T-helper 1 cell (primary cell): ENCODE data around the gene CDY1.
"Not testable (repeated sequence)": the region's sequence is repeated elsewhere in the genome, so short reads cannot be mapped to it uniquely, and the experiment has no call there.

ENCODE experiments used
- DNase-seq, 5 donors: peaks; one replicate each; pipeline ENCODE4 v3.0.0-alpha.2; 2012 to 2020
- total RNA-seq, 4 donors: gene quantifications; one replicate each; lab custom pipeline; 2026; lab: John Stamatoyannopoulos, UW

Gene CDY1
- total RNA-seq, result 0 reads per million in 4 donors

GRCh38 chrY:25621817-25622216 lies at the start of gene CDY1:
Gene CDY1, plus strand, starts transcription at chrY:25622117. Its CDS starts 326 bp downstream, at chrY:25622443.
- DNase-seq, result not testable (repeated sequence)

DNA sequence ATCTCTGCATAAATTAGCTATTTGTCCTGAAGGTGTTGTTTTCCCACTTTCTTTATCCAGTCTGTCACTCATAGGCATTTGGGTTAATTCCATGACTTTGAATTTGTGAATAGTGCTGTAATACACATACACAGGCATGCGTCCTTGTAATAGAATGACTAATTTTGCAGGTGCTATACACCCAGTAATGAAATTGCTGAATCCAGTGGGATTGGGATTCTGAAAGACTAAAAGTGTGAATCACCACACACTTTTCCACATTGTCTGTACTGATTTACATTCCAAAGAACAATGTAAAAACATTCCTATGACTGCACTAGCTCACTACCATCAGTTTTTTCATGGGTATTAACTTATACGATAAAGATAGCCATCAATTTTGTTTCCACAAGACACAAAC lies 28.6 kb upstream of the CDY1 start:
- not testable (repeated sequence) for DNase-seq

GRCh38 chrY:25620209-25620608 lies 1.7 kb upstream of the CDY1 start:
- DNase-seq, result not testable (repeated sequence)

- DNase-seq, result not testable (repeated sequence)
These were observed 4.6 kb downstream of the CDY1 start for GRCh38 chrY:25626524-25626923.

DNA sequence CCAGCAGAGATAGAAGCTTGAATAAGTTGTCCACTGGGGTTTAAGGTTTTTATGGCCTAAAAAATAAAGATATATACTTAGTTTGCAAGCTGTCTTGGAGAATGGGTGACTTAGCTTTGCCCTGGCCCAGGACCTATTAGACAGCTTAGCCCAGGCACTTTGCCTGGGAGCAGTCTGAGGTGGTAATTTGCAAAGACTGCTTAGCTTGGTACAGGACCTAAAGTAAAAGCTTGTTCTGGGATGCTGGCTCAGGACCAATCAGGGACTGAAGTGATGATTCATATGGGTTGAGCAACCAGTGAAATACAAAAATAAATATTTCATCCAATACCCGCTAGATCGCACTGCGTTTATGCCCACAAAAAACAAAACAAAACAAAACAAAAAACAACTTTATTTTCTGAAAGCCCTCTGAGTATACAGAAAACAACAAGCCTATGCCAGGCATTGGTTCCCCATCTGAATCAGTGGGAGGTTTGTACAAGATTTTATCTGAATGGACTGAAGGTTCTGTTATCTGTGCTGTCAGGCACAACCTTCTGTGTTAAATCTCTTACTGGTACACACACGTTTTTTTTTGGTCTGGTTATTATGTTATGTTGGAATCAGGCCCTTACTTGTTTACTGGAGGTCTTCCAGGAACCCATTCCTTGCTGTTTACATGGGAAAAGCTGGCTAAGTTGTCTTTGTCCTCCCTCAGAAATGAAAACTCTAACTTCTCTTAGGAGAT lies 8.6 kb downstream of the CDY1 start:
- DNase-seq, result not testable (repeated sequence)

- DNase-seq, result not testable (repeated sequence)
These were observed 17.9 kb downstream of the CDY1 start for GRCh38 chrY:25639852-25640251.

- not testable (repeated sequence) for DNase-seq
These were observed 21.4 kb downstream of the CDY1 start for GRCh38 chrY:25643024-25643915.
